GM19240 (cell line): Measurements from ENCODE around the gene CUEDC2.

Experiments used
- DNase-seq: peaks from one replicate; pipeline ENCODE4 v3.0.0; 2011; ENCODE audit warnings: low spot score; ENCODE audit not compliant: insufficient read length

Gene CUEDC2

DNA sequence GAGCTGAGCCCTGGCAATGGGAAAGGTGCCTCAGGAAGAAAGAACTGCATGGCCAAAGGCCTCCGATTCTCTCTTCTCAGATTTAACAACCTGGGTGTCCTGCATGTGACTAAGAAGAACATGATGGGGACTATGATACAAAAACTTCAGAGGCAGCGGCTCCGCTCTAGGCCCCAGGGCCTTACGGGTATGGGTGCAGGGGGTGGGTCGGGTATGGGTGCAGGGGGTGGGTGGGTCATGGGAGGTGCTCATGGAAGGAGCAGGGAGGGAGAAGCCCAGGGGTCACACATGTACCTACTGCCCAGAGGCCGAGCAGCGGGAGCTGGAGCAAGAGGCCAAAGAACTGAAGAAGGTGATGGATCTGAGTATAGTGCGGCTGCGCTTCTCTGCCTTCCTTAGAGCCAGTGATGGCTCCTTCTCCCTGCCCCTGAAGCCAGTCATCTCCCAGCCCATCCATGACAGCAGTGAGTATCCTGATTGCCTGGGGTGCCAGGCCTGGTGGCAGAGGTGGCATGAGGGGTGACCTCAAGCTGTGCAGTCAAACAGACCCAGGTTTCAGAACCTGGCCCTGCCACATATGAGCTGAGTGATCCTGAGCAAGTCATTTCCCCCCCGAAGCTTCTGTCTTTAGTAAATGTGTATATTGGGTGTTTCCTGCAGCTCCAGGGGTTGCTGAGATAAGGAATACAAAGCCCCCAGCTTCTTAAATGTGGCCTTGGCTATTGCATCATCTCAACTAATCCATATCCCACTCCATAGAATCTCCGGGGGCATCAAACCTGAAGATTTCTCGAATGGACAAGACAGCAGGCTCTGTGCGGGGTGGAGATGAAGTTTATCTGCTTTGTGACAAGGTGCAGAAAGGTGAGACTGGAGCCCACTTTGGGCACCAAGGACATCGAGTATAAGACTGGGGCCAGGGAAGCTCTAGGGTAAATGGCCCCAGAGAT lies 34.9 kb downstream of the CUEDC2 start:
- no peak for DNase-seq

DNA sequence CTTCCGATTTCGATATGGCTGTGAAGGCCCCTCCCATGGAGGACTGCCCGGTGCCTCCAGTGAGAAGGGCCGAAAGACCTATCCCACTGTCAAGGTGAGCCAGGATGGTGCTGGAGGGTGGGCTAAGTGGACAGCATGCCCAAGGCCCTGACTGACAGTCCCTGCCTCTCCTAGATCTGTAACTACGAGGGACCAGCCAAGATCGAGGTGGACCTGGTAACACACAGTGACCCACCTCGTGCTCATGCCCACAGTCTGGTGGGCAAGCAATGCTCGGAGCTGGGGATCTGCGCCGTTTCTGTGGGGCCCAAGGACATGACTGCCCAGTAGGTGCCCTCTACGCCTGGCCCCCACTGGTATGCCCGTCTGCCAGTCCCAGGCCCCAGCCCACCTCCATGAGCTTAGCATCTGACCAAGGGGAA lies 35.6 kb downstream of the CUEDC2 start:
- DNase-seq = no peak

DNA sequence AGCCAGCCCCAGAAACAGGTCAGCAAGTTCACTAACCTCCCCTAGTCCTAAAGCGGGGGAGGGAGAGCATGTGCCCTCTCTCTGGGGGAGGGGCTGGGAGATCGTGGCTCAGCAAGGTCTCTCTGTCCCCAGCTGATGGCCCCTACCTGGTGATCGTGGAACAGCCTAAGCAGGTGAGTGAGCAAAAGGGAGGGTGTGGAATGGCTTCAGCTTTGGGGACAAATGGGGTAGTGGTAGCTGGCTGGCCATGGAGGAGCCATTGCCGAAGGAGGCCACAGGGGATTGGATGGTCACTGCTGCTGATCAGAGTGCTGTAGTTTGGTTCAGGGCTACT lies 36.1 kb downstream of the CUEDC2 start:
- no peak for DNase-seq

DNA sequence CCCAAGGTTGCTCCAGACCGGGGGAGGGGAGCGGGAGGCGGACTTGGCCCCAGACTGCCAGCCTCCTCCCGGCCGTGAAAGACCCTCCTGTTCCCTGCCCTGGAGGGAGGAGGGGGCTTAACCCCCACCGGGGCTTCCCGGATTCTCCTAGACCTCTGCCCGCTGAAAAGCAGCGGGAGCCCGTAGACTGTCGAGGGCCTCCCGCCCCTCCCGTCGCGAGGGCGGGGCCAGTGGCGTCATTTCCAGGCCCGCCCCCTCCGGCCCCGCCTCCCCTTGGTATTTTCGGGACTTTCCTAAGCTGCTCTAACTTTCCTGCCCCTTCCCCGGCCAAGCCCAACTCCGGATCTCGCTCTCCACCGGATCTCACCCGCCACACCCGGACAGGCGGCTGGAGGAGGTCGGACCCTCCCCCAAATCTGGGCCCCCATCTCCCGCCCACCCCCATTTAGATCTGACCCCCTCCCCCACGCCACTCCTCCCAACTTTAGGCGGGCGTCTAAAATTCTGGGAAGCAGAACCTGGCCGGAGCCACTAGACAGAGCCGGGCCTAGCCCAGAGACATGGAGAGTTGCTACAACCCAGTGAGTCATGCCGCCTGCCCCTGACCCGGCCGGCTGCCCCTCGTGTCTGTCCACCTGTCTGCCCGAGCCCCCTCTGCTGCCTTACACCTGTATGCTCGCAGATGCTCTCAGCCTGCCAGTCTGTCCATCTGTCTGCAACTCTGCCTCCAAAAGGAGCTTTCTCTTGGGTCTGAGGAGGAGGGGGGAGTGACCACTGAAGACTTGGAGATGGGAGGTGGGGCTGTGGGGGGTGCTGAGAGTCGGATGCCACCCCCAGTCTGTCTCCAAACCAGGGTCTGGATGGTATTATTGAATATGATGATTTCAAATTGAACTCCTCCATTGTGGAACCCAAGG lies 36.7 kb downstream of the CUEDC2 start, which contains the start of gene NFKB2:
Gene NFKB2, plus strand, starts transcription at position 306 of the 917 bp plus-strand sequence. Its CDS starts 255 bp downstream, at position 561.
- DNase-seq = peak; percentile 85

DNA sequence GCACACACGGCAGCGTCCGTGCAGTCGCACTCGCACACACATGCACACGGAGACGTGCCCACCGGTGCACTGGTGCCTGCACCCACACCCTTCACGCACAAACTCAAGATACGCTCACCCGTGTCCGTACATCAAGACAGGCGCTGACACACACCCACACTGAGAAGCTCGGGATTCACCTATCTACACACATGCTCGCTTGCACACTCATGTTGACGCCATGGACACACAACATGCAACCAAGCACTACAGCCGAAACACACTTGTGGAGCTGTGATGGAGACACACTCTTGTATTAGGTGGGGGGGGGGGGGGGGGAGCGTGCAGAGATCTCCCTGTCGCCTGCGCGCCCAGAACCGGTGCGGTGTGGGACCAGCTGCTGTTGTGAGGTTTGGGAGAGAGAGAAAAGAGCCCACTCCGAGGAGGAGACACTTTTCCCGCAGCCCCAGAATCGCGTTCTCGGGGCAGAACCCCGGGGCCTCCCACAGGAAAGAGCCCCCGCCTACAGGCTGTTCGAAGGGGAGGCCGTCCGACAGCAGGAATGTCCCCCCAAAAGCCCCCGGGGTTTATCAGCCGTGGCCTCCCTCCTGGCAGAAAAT lies 37.5 kb downstream of the CUEDC2 start:
- DNase-seq = no peak

DNA sequence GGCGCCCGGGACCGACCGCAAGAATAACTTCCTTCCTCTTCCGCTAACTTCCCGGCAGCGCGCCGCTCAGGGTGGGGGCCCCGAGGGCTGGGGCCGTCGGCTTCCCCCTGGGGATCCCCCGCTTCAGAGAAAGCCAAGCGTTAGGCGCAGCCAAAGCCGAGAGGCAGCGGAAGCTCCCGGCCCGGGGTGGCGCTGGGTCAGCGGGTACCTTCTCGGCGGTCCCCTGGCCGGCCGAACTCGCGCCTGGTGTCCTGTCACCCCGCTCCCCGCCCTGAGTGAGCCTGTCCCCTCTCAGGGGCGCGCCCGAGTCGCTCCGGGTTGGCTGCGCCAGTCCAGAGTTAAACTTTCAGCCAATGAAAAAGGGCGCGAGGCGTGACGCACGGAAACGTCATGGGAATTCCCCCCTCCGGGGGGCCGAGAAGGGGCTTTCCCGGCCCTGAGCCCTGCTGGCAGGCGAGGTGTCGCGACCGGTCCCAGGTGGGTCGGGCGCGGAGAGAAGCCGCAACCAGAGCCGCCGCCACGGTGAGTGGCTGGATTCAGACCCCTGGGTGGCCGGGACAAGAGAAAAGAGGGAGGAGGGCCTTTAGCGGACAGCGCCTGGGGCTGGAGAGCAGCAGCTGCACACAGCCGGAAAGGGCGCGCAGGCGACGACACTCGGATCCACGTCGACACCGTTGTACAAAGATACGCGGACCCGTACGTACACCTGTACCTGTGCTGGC lies 38.1 kb downstream of the CUEDC2 start:
- peak; percentile 97 for DNase-seq

DNA sequence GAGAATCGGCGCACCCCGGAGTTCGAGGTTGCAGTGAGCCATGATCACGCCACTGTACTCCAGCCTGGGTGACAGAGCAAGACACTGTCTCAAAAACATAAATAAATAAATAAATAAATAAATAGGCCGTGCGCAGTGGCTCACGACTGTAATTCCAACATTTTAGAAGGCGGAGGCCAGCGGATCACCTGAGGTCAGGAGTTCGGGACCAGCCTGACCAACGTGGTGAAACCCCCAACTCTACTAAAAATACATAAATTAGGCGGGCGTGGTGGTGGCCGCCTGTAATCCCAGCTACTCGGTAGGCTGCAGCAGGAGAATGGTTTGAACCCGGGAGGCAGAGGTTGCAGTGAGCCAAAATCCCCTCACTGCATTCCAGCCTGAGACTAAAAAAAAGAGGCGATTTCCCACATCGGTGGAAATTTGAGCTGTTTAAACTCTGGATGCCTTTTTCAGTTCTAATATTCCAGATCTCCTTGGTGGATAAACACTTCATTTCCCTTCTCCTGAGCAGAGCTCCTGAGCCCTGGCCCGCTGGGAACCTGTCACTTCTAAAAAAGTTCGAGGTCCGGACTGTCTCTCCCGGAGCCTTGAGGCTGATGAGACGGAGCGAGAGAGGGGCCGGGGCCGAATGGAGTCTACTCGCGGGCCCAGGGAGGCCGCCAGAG lies 38.8 kb downstream of the CUEDC2 start:
- DNase-seq = no peak

DNA sequence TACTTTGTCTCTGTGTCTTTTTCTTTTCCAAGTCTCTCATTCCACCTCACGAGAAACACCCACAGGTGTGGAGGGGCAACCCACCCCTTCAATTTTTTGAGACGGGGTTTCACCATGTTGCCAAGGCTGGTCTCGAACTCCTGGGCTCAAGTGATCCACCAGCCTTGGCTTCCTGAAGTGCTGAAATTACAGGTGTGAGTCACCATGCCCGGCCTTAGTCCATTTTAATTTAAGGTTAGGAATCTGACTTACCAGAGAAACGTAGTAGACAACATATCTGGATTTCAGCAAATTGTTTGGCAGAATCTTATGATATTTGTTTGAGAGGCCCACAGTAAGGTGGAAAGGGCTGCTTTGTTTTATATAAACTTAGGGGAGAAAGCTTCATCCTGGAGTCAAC lies 40.1 kb downstream of the CUEDC2 start:
- DNase-seq = no peak

DNA sequence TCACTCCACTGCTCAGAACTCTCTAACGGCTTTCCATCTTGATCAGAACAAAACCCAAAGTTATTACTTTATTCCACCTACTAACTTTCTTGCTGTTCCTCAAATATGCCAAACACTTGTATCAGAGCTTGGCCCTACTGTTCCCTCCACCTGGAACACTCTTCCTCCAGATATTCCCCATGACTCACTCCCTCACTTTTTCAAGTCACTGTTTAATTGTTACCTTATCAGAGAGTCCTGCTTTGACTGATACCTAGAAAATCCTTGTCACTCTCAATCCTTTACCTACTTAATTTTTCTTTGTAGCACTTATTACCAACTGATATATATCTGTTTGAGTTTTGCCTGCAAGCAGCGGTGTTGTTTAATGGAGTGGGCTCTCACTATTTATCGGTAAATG lies 42.5 kb downstream of the CUEDC2 start:
- DNase-seq = no peak

DNA sequence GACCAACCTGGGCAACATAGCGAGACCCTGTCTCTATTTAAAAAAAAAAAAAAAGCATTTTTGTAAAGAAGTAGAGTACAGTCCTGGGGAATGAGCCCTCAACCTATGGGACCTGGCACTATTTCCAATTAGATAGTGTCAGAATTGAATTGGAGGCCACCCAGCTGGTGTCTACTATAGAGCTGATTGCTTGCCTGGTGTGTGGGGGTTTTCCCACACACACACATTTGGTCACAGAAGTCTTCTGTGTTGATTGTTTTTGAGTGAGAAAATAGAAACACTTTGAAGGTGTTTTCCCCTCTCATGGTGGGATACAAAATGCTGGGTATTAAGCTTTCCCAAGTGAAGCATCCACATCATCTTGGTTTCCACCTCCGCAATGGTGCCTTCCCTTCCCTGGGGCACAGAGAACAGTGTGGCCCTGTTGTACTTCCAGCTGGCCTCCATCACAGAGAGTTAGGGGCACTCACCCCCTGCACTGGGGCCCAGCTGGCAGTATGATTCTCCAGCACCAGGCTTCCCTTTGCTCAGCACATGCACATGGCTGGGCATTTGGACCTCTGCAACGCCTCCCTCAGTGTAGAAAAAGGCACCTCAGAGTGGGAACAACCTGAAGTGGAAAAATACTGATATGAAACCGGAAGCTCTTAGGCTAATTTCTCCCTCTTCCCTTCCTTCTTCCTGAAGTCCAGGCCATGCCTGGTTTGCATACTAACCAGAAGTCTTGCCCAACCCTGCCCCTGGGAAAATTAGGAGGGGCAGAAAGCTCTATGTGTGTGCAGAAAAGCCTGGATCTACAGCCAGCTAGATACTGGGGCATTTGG lies 47.6 kb downstream of the CUEDC2 start:
- DNase-seq = no peak

DNA sequence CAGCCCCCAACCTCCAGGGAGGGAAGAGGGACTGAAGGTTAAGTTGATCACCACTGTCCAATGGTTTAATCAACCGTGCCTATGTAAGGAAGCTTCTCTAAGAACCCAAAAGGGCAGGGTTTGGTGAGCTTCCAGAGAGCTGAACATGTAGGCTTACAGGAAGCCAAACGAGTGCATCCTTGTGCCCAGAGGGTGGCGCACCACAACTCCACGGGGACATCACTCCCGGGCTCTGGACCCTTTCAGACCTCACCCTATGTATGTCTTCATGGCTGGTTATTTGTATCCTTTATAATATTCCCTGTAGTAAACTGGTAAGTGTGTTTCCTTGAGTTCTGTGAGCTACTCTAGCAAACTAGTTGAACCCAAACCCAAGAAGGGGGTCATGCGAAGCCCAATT lies 48.3 kb downstream of the CUEDC2 start:
- no peak for DNase-seq

DNA sequence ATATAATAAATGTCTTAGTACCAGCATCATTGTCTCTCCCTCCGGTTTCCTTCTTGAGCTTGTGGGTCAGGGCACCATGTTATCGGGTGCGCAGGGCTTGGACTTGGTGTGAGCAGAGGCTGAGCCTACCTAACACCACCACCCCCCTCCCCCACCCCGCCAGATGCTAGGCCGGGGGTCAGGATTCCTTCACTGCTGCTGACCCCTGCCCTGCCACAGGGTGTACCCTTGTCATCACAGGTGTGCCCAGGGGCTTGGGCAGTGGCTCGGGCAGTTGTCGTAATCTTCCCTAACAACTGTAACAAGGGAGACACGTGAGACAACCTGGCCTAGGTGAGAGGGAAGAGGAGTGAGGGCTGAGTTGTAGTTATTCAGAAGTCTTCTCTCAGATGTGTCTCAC lies 49.5 kb downstream of the CUEDC2 start:
- DNase-seq = no peak

DNA sequence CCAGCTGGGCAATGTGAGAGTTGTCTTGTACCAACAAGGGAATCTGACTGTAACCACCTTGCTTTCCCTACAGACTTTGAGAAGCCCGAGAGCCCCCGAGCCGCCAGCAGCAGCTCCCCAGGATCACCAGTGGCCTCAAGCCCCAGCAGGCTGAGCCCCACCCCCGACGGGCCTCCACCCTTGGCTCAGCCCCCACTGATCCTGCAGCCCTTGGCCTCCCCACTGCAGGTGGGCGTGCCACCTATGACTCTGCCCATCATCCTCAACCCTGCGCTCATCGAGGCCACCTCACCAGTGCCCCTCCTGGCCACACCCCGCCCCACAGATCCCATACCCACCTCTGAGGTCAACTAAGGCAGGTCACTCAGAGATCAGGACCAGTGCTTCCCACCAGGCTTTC lies 50.4 kb downstream of the CUEDC2 start:
- no peak for DNase-seq

DNA sequence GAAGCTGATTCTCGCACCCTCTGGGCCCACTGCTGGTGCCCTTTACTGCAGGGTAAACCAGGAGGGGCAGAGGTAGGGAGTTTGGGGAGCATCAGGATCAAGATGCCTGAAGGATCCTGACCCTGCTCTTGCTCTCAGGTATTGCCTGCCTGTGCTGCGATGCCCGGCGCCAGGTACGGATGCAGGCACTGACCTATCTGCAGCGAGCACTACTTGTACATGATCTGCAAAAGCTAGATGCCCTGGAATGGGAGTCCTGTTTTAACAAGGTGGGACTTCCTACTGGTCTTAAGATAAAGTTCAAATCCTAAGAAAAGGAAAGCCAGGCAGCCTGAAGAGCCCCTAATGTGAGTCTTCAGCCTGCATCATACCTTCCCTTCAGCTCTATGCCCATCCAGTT lies 53.0 kb downstream of the CUEDC2 start:
- no peak for DNase-seq

DNA sequence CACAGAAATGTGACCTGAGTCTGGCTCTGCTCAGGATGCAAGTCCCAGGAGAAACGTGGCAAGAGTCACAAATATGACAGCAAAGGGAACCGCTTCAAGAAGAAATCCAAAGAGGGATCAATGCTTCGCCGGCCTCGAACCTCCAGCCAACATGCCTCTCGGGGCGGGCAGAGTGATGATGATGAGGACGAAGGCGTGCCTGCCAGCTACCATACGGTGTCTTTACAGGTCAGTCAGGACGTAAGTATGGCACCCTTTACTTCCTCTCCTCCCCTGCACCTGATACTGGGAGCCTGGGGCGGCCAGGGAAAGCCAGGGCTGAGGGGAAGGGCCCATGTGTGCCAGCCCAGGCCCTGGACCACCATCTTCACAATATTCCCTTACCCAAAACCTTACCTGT lies 55.5 kb downstream of the CUEDC2 start:
- DNase-seq = no peak

DNA sequence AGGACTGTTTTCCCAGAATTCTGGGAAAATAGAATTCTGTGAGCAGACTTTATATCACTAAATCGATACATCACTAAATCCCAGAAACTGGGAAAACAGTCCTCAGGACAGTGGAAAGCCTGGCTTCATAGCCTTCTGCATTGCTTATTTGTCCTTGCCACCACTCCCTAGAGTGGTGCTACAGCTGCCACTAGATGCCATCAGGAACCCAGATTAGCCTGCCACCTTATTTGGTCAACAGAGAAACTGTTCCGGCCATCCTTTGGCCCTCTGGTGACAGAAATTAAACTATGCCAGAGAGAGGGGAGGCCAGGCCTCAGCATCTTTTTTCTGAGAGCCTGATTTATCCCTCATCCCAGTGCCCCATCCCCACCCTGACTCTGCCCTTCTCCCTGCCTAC lies 56.5 kb downstream of the CUEDC2 start:
- no peak for DNase-seq

DNA sequence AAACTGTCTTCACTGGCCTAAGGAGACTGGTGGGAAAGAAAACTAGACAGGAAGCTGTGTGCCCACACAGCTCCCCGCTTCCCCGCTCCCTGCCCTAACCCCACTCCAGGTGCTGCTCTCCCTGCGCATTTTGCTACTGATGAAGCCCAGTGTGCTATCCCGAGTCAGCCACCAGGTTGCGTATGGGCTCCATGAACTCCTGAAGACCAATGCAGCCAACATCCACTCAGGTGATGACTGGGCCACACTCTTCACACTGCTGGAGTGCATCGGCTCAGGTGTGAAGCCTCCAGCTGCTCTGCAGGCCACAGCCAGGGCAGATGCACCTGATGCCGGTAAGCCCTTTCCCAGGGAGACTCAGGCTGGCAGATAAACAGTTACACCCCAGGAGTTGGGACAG lies 57.1 kb downstream of the CUEDC2 start:
- no peak for DNase-seq
